Measurements from ENCODE around the gene OSBPL10.

OSBPL10 gene

GRCh38 chr3:31960793-31961431 lies 20.1 kb downstream of the OSBPL10 start:
- Histone ChIP-seq H3K27me3 (ENCODE audit: control insufficient read depth, insufficient read depth, low read length) (no peaks in the 10 kb centered on the region; the same call in 1 of the 2 replicates), H3K4me1 (ENCODE audit: control insufficient read depth, insufficient read depth, low read length) (peaks cover 1% of the 10 kb centered on the region; the same call in 1 of the 2 replicates), H3K4me3 (ENCODE audit: low read length) (no peak overlapping the region), H3K9me3 (ENCODE audit: control insufficient read depth, insufficient read depth, low read length) (no peaks in the 10 kb centered on the region), H3K27ac (ENCODE audit: low read length) (peak overlapping the region; percentile 44), H3K36me3 (ENCODE audit: control insufficient read depth, insufficient read depth, low read length) (no peaks in the 10 kb centered on the region)
- no peak for DNase-seq (ENCODE audit: low read depth, low spot score)
- no CpG with 5 or more reads among the region's 4 CpGs for WGBS (ENCODE audit: insufficient coverage, insufficient read length)

- Histone ChIP-seq H3K27me3 (ENCODE audit: control insufficient read depth, insufficient read depth, low read length) (no peaks in the 10 kb centered on the region; the same call in 1 of the 2 replicates), H3K36me3 (ENCODE audit: control insufficient read depth, insufficient read depth, low read length) (no peaks in the 10 kb centered on the region), H3K27ac (ENCODE audit: low read length) (peak overlapping the region; percentile 97), H3K4me1 (ENCODE audit: control insufficient read depth, insufficient read depth, low read length) (peaks cover 1% of the 10 kb centered on the region; the same call in 1 of the 2 replicates), H3K9me3 (ENCODE audit: control insufficient read depth, insufficient read depth, low read length) (no peaks in the 10 kb centered on the region), H3K4me3 (ENCODE audit: low read length) (peak overlapping the region; percentile 24; the same call in 1 of the 2 replicates)
- DNase-seq (ENCODE audit: low read depth, low spot score), result no peak
- WGBS (ENCODE audit: insufficient coverage, insufficient read length), result no CpG with 5 or more reads among the region's 7 CpGs
Measured at GRCh38 chr3:31959951-31960792, 20.9 kb downstream of the OSBPL10 start.

GRCh38 chr3:31959251-31959650 lies 21.8 kb downstream of the OSBPL10 start:
- Histone ChIP-seq H3K36me3 (ENCODE audit: control insufficient read depth, insufficient read depth, low read length) (no peaks in the 10 kb centered on the region), H3K27ac (ENCODE audit: low read length) (peak overlapping the region; percentile 97), H3K27me3 (ENCODE audit: control insufficient read depth, insufficient read depth, low read length) (no peaks in the 10 kb centered on the region; the same call in 1 of the 2 replicates), H3K9me3 (ENCODE audit: control insufficient read depth, insufficient read depth, low read length) (no peaks in the 10 kb centered on the region), H3K4me3 (ENCODE audit: low read length) (no peak overlapping the region; the same call in 1 of the 2 replicates), H3K4me1 (ENCODE audit: control insufficient read depth, insufficient read depth, low read length) (peaks cover 1% of the 10 kb centered on the region; the same call in 1 of the 2 replicates)
- no peak for DNase-seq (ENCODE audit: low read depth, low spot score)
- WGBS (ENCODE audit: insufficient coverage, insufficient read length), result no CpG with 5 or more reads among the region's 2 CpGs

GRCh38 chr3:31958701-31959152 lies 22.3 kb downstream of the OSBPL10 start:
- no peak overlapping the region for H3K27ac ChIP-seq (ENCODE audit: low read length)
- no peaks in the 10 kb centered on the region; the same call in 1 of the 2 replicates for H3K27me3 ChIP-seq (ENCODE audit: control insufficient read depth, insufficient read depth, low read length)
- no CpG with 5 or more reads among the region's 3 CpGs for WGBS (ENCODE audit: insufficient coverage, insufficient read length)
- DNase-seq (ENCODE audit: low read depth, low spot score), result no peak
- no peaks in the 10 kb centered on the region for H3K9me3 ChIP-seq (ENCODE audit: control insufficient read depth, insufficient read depth, low read length)
- H3K36me3 ChIP-seq (ENCODE audit: control insufficient read depth, insufficient read depth, low read length), result no peaks in the 10 kb centered on the region
- H3K4me3 ChIP-seq (ENCODE audit: low read length), result no peak overlapping the region
- peaks cover 1% of the 10 kb centered on the region; the same call in 1 of the 2 replicates for H3K4me1 ChIP-seq (ENCODE audit: control insufficient read depth, insufficient read depth, low read length)

- Histone ChIP-seq H3K4me3 (ENCODE audit: low read length) (no peak overlapping the region), H3K27me3 (ENCODE audit: control insufficient read depth, insufficient read depth, low read length) (no peaks in the 10 kb centered on the region; the same call in 1 of the 2 replicates), H3K4me1 (ENCODE audit: control insufficient read depth, insufficient read depth, low read length) (peaks cover 2% of the 10 kb centered on the region; the same call in 1 of the 2 replicates), H3K36me3 (ENCODE audit: control insufficient read depth, insufficient read depth, low read length) (no peaks in the 10 kb centered on the region), H3K27ac (ENCODE audit: low read length) (no peak overlapping the region), H3K9me3 (ENCODE audit: control insufficient read depth, insufficient read depth, low read length) (no peaks in the 10 kb centered on the region)
- no CpG with 5 or more reads among the region's 3 CpGs for WGBS (ENCODE audit: insufficient coverage, insufficient read length)
- no peak for DNase-seq (ENCODE audit: low read depth, low spot score)
Measured at GRCh38 chr3:31957106-31957505, 24.0 kb downstream of the OSBPL10 start.

GRCh38 chr3:31955581-31955980 lies 25.5 kb downstream of the OSBPL10 start:
- H3K36me3 ChIP-seq (ENCODE audit: control insufficient read depth, insufficient read depth, low read length), result no peaks in the 10 kb centered on the region
- no peaks in the 10 kb centered on the region; the same call in 1 of the 2 replicates for H3K27me3 ChIP-seq (ENCODE audit: control insufficient read depth, insufficient read depth, low read length)
- no peak for DNase-seq (ENCODE audit: low read depth, low spot score)
- peaks cover 2% of the 10 kb centered on the region; the same call in 1 of the 2 replicates for H3K4me1 ChIP-seq (ENCODE audit: control insufficient read depth, insufficient read depth, low read length)
- H3K9me3 ChIP-seq (ENCODE audit: control insufficient read depth, insufficient read depth, low read length), result no peaks in the 10 kb centered on the region
- H3K27ac ChIP-seq (ENCODE audit: low read length), result no peak overlapping the region
- no peak overlapping the region for H3K4me3 ChIP-seq (ENCODE audit: low read length)

GRCh38 chr3:31953636-31954035 lies 27.4 kb downstream of the OSBPL10 start:
- WGBS (ENCODE audit: insufficient coverage, insufficient read length), result no CpG with 5 or more reads among the region's 2 CpGs
- Histone ChIP-seq H3K4me3 (ENCODE audit: low read length) (no peak overlapping the region), H3K36me3 (ENCODE audit: control insufficient read depth, insufficient read depth, low read length) (no peaks in the 10 kb centered on the region), H3K9me3 (ENCODE audit: control insufficient read depth, insufficient read depth, low read length) (no peaks in the 10 kb centered on the region), H3K4me1 (ENCODE audit: control insufficient read depth, insufficient read depth, low read length) (peaks cover 2% of the 10 kb centered on the region; the same call in 1 of the 2 replicates), H3K27me3 (ENCODE audit: control insufficient read depth, insufficient read depth, low read length) (no peaks in the 10 kb centered on the region), H3K27ac (ENCODE audit: low read length) (no peak overlapping the region)
- DNase-seq (ENCODE audit: low read depth, low spot score), result no peak

GRCh38 chr3:31953091-31953490 lies 28.0 kb downstream of the OSBPL10 start:
- Histone ChIP-seq H3K4me3 (ENCODE audit: low read length) (no peak overlapping the region), H3K4me1 (ENCODE audit: control insufficient read depth, insufficient read depth, low read length) (peaks cover 2% of the 10 kb centered on the region; the same call in 1 of the 2 replicates), H3K27me3 (ENCODE audit: control insufficient read depth, insufficient read depth, low read length) (no peaks in the 10 kb centered on the region), H3K36me3 (ENCODE audit: control insufficient read depth, insufficient read depth, low read length) (no peaks in the 10 kb centered on the region), H3K27ac (ENCODE audit: low read length) (no peak overlapping the region), H3K9me3 (ENCODE audit: control insufficient read depth, insufficient read depth, low read length) (no peaks in the 10 kb centered on the region)
- no peak for DNase-seq (ENCODE audit: low read depth, low spot score)
- WGBS (ENCODE audit: insufficient coverage, insufficient read length), result no CpG with 5 or more reads among the region's 7 CpGs

- WGBS (ENCODE audit: insufficient coverage, insufficient read length), result no CpG with 5 or more reads among the region's 4 CpGs
- Histone ChIP-seq H3K9me3 (ENCODE audit: control insufficient read depth, insufficient read depth, low read length) (no peaks in the 10 kb centered on the region), H3K4me3 (ENCODE audit: low read length) (no peak overlapping the region), H3K27ac (ENCODE audit: low read length) (no peak overlapping the region), H3K36me3 (ENCODE audit: control insufficient read depth, insufficient read depth, low read length) (no peaks in the 10 kb centered on the region), H3K4me1 (ENCODE audit: control insufficient read depth, insufficient read depth, low read length) (peaks cover 7% of the 10 kb centered on the region), H3K27me3 (ENCODE audit: control insufficient read depth, insufficient read depth, low read length) (no peaks in the 10 kb centered on the region)
- no peak for DNase-seq (ENCODE audit: low read depth, low spot score)
Measured at GRCh38 chr3:31952205-31952604, 28.9 kb downstream of the OSBPL10 start.

GRCh38 chr3:31948280-31948679 lies 32.8 kb downstream of the OSBPL10 start:
- no peak overlapping the region for H3K4me3 ChIP-seq (ENCODE audit: low read length)
- WGBS (ENCODE audit: insufficient coverage, insufficient read length), result 100% methylated on average over 1 of the region's 6 CpGs
- no peaks in the 10 kb centered on the region for H3K36me3 ChIP-seq (ENCODE audit: control insufficient read depth, insufficient read depth, low read length)
- no peaks in the 10 kb centered on the region for H3K9me3 ChIP-seq (ENCODE audit: control insufficient read depth, insufficient read depth, low read length)
- H3K27me3 ChIP-seq (ENCODE audit: control insufficient read depth, insufficient read depth, low read length), result no peaks in the 10 kb centered on the region
- H3K4me1 ChIP-seq (ENCODE audit: control insufficient read depth, insufficient read depth, low read length), result peaks cover 17% of the 10 kb centered on the region
- no peak overlapping the region for H3K27ac ChIP-seq (ENCODE audit: low read length)
- no peak for DNase-seq (ENCODE audit: low read depth, low spot score)

Measured in iPS DF 6.9 (cell line).